Stimulated activated CD8-positive, alpha-beta memory T cell treated with anti-CD3 and anti-CD28 coated beads, Interleukin-12 subunit alpha, Interleukin-12 subunit beta, amount 100 ng/mL, for 24 hours (primary cell): ENCODE results near the gene PON3.

Source experiments
- DNase-seq: peaks from one replicate; pipeline ENCODE4 v3.0.0-alpha.2; 2020; ENCODE audit errors: extremely low read depth

PON3 gene

GRCh38 chr7:95340491-95340890, 55.7 kb downstream of the PON3 start:
- DNase-seq = no peak

- DNase-seq = no peak
These were observed 57.3 kb downstream of the PON3 start for GRCh38 chr7:95338832-95339231.

GRCh38 chr7:95335093-95335492, 61.1 kb downstream of the PON3 start:
- no peak for DNase-seq

GRCh38 chr7:95334447-95334846, 61.7 kb downstream of the PON3 start:
- DNase-seq = no peak

GRCh38 chr7:95330961-95331337, 65.2 kb downstream of the PON3 start:
- DNase-seq = no peak

GRCh38 chr7:95330204-95330960, 65.8 kb downstream of the PON3 start:
- no peak for DNase-seq

- DNase-seq = no peak
These were observed 68.8 kb downstream of the PON3 start for GRCh38 chr7:95327356-95327755.

- DNase-seq = no peak
These were observed 71.7 kb downstream of the PON3 start, which contains the start of gene PON1 for GRCh38 chr7:95324431-95324830. TSS of gene PON1 (minus strand) at chr7:95324532. CDS start at chr7:95324475, 57 bp downstream.

GRCh38 chr7:95323410-95324129, 72.6 kb downstream of the PON3 start:
- DNase-seq = no peak

GRCh38 chr7:95322854-95323253, 73.3 kb downstream of the PON3 start:
- no peak for DNase-seq

- no peak for DNase-seq
These were observed 73.8 kb downstream of the PON3 start for GRCh38 chr7:95322396-95322795.

- DNase-seq = no peak
These were observed 74.5 kb downstream of the PON3 start for GRCh38 chr7:95321720-95322119.

- DNase-seq = no peak
These were observed 75.5 kb downstream of the PON3 start for GRCh38 chr7:95320651-95321050.

GRCh38 chr7:95319570-95319969, 76.6 kb downstream of the PON3 start:
- no peak for DNase-seq

- DNase-seq = no peak
These were observed 77.6 kb downstream of the PON3 start for GRCh38 chr7:95318501-95319100.

- no peak for DNase-seq
These were observed 78.2 kb downstream of the PON3 start for GRCh38 chr7:95317966-95318365.

GRCh38 chr7:95317546-95317945, 78.6 kb downstream of the PON3 start:
- DNase-seq = no peak

- no peak for DNase-seq
These were observed 79.6 kb downstream of the PON3 start for GRCh38 chr7:95316588-95316987.

- no peak for DNase-seq
These were observed 83.6 kb downstream of the PON3 start for GRCh38 chr7:95312561-95312960.

- DNase-seq = no peak
These were observed 84.8 kb downstream of the PON3 start for GRCh38 chr7:95311389-95311788.

- no peak for DNase-seq
These were observed 86.2 kb downstream of the PON3 start for GRCh38 chr7:95309951-95310350.
